Measurements from ENCODE around the gene ISOC2.

DNA sequence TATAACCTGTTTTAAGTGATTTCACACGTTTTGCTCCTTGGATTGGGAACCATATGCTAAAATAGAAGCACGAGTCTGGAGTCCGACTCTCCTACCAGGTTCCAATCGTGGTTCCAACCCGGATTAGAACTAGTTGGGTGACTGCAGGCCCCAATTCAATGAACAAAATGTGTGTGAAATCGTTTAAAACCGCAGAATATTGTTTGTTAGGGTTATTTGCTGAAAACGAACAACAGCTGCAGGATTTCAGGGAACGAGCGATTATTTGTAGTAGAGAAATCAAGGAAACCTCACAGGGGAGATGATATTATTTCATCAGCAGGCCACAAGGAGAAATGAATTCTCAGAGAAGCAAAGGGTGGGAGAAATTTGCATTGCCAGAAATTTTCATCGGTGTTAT, 43.5 kb upstream of the ISOC2 start:
- TF ChIP-seq, protein P1, sequence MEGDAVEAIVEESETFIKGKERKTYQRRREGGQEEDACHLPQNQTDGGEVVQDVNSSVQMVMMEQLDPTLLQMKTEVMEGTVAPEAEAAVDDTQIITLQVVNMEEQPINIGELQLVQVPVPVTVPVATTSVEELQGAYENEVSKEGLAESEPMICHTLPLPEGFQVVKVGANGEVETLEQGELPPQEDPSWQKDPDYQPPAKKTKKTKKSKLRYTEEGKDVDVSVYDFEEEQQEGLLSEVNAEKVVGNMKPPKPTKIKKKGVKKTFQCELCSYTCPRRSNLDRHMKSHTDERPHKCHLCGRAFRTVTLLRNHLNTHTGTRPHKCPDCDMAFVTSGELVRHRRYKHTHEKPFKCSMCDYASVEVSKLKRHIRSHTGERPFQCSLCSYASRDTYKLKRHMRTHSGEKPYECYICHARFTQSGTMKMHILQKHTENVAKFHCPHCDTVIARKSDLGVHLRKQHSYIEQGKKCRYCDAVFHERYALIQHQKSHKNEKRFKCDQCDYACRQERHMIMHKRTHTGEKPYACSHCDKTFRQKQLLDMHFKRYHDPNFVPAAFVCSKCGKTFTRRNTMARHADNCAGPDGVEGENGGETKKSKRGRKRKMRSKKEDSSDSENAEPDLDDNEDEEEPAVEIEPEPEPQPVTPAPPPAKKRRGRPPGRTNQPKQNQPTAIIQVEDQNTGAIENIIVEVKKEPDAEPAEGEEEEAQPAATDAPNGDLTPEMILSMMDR (IDR thresholded peaks at IDR 0.05) = no peak
- TF ChIP-seq, protein P2, sequence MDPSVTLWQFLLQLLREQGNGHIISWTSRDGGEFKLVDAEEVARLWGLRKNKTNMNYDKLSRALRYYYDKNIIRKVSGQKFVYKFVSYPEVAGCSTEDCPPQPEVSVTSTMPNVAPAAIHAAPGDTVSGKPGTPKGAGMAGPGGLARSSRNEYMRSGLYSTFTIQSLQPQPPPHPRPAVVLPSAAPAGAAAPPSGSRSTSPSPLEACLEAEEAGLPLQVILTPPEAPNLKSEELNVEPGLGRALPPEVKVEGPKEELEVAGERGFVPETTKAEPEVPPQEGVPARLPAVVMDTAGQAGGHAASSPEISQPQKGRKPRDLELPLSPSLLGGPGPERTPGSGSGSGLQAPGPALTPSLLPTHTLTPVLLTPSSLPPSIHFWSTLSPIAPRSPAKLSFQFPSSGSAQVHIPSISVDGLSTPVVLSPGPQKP (IDR thresholded peaks at IDR 0.05; ENCODE audit: low read depth, low read length) = no peak
- TF ChIP-seq MYC (IDR thresholded peaks at IDR 0.05; ENCODE audit: borderline replicate concordance, low read length) (no peak), JUN (IDR thresholded peaks at IDR 0.05) (no peak), RCOR1 (IDR thresholded peaks at IDR 0.05; ENCODE audit: low read depth, low read length) (no peak), POLR2A (IDR thresholded peaks at IDR 0.05; ENCODE audit: low read length) (no peak), CHD4 (IDR thresholded peaks at IDR 0.05; ENCODE audit: borderline replicate concordance) (no peak), RNF2 (IDR thresholded peaks at IDR 0.05; ENCODE audit: borderline replicate concordance, low read depth) (no peak), PHF8 (IDR thresholded peaks at IDR 0.05; ENCODE audit: borderline replicate concordance, low read depth) (no peak), EP300 (IDR thresholded peaks at IDR 0.05) (no peak), ZFP36 (IDR thresholded peaks at IDR 0.05; ENCODE audit: borderline replicate concordance, partially characterized antibody) (no peak), JUNB (IDR thresholded peaks at IDR 0.05) (no peak)

Measured in A549 (cell line).